GM18867 (cell line): ENCODE measurements around the gene GTSF1L.

ENCODE experiments used
- ATAC-seq: cut with Tn5 transposase; IDR thresholded peaks from one replicate; pipeline ENCODE4 v1.9.1; 2021; ENCODE audit warnings: mild to moderate bottlenecking, moderate library complexity; ENCODE audit not compliant: unreplicated experiment

The GTSF1L gene

GRCh38 chr20:43676368-43676767 is 50.4 kb downstream of the GTSF1L start:
- no peak for ATAC-seq
